OCI-LY7 (cell line): ENCODE data around the gene TRIM54. TPM values are rescaled to one million over a fixed set of nuclear protein-coding genes. Genes with fewer than 3 reads are reported as not detected.

Experiments used
- BruUV-seq: library from RNA; stranded (reverse); fragments of 400-500 nt; replicated peaks from 2 replicates; lab custom pipeline; 2021; lab: Mats Ljungman, UMichigan
- CTCF ChIA-PET: fragments of 300-600 bp; sonication (Branson Sonifier 250); formaldehyde crosslinking; loops from one replicate; lab custom pipeline; 2022; ENCODE audit warnings: antibody characterized with exemption; ENCODE audit not compliant: unreplicated experiment; lab: Charles Lee
- POLR2A ChIA-PET: fragments of 300-600 bp; sonication (Branson Sonifier 250); formaldehyde crosslinking; loops from one replicate; lab custom pipeline; 2022; ENCODE audit warnings: antibody characterized with exemption; lab: Charles Lee
- DNase-seq: peaks from one replicate; pipeline ENCODE4 v3.0.0-alpha.2; 2015; ENCODE audit warnings: low spot score
- H2AFZ ChIP-seq: fragments of 200-600 bp; sonication (generic), shearing (Covaris generic); 2 replicates; pipeline ENCODE4 v1.6.1; 2014; ENCODE audit warnings: mild to moderate bottlenecking, antibody characterized with exemption, low read length, moderate library complexity
- H3K27ac ChIP-seq: fragments of 200-600 bp; sonication (generic); 2 replicates; pipeline ENCODE4 v1.5.1; 2014; ENCODE audit warnings: mixed run types, low read depth, mild to moderate bottlenecking, moderate library complexity, low read length, inconsistent platforms; ENCODE audit not compliant: poor library complexity, severe bottlenecking
- H3K36me3 ChIP-seq: fragments of 200-600 bp; sonication (generic); 2 replicates; pipeline ENCODE4 v1.6.1; 2014; ENCODE audit warnings: mild to moderate bottlenecking, antibody characterized with exemption, low read length, moderate library complexity, mixed read lengths; ENCODE audit not compliant: insufficient read depth
- H3K4me1 ChIP-seq: fragments of 200-600 bp; sonication (generic); 2 replicates; pipeline ENCODE4 v1.5.1; 2014; ENCODE audit warnings: mild to moderate bottlenecking, low read length; ENCODE audit not compliant: insufficient read depth, poor library complexity, severe bottlenecking
- H3K4me2 ChIP-seq: fragments of 200-600 bp; sonication (generic); 2 replicates; pipeline ENCODE4 v1.6.1; 2014; ENCODE audit warnings: mild to moderate bottlenecking, low read length
- H3K4me3 ChIP-seq: fragments of 200-600 bp; sonication (generic); 2 replicates; pipeline ENCODE4 v1.5.1; 2014; ENCODE audit warnings: mild to moderate bottlenecking, low read depth, low read length; ENCODE audit not compliant: poor library complexity, severe bottlenecking
- H3K79me2 ChIP-seq: fragments of 200-600 bp; sonication (generic); 2 replicates; pipeline ENCODE4 v1.6.1; 2016; ENCODE audit warnings: low read depth, mild to moderate bottlenecking, low read length, moderate library complexity, mixed read lengths; ENCODE audit not compliant: insufficient read depth
- H3K9me2 ChIP-seq: fragments of 200-600 bp; sonication (generic); 2 replicates; pipeline ENCODE4 v1.6.1; 2016; ENCODE audit warnings: mild to moderate bottlenecking, low read length, mixed read lengths; ENCODE audit not compliant: insufficient read depth
- H3K9me3 ChIP-seq: fragments of 200-600 bp; sonication (generic); 2 replicates; pipeline ENCODE4 v1.6.1; 2014; ENCODE audit warnings: mild to moderate bottlenecking, mixed run types, low read length, mixed read lengths
- H4K20me1 ChIP-seq: fragments of 200-600 bp; sonication (generic); 2 replicates; pipeline ENCODE4 v1.6.1; 2014; ENCODE audit warnings: mild to moderate bottlenecking, antibody characterized with exemption, low read length, moderate library complexity, mixed read lengths; ENCODE audit not compliant: insufficient read depth
- CTCF ChIP-seq: fragments of 200-600 bp; sonication (generic); conservative IDR thresholded peaks from 2 replicates; pipeline ENCODE4 v1.5.1; 2014; ENCODE audit warnings: mild to moderate bottlenecking, antibody characterized with exemption, low read length, moderate library complexity, mixed read lengths
- EZH2phosphoT487 ChIP-seq: fragments of 200-600 bp; sonication (generic); IDR thresholded peaks from 2 replicates; pipeline ENCODE4 v1.6.1; 2018; ENCODE audit warnings: low read depth, borderline replicate concordance, mild to moderate bottlenecking, mixed run types, antibody characterized with exemption, low read length, moderate library complexity, mixed read lengths
- intact Hi-C: fragments of 100-400 bp; cut with micrococcal nuclease; formaldehyde crosslinking; loops from one replicate; pipeline ENCODE4 v1.10.0; 2022; ENCODE audit not compliant: unreplicated experiment
- total RNA-seq, 2 experiments: library from RNA; depleted of rRNA in 1 of 2; stranded (reverse); fragments of >200 nt in 1 of 2; shearing (Covaris generic) in 1 of 2; gene quantifications; 2 replicates each; pipeline ENCODE4 v1.2.3, GENCODE V29; 2014 to 2022

Gene TRIM54
- total RNA-seq, 2 experiments from 2014 or later = 6.4 to 18.8 TPM

DNA sequence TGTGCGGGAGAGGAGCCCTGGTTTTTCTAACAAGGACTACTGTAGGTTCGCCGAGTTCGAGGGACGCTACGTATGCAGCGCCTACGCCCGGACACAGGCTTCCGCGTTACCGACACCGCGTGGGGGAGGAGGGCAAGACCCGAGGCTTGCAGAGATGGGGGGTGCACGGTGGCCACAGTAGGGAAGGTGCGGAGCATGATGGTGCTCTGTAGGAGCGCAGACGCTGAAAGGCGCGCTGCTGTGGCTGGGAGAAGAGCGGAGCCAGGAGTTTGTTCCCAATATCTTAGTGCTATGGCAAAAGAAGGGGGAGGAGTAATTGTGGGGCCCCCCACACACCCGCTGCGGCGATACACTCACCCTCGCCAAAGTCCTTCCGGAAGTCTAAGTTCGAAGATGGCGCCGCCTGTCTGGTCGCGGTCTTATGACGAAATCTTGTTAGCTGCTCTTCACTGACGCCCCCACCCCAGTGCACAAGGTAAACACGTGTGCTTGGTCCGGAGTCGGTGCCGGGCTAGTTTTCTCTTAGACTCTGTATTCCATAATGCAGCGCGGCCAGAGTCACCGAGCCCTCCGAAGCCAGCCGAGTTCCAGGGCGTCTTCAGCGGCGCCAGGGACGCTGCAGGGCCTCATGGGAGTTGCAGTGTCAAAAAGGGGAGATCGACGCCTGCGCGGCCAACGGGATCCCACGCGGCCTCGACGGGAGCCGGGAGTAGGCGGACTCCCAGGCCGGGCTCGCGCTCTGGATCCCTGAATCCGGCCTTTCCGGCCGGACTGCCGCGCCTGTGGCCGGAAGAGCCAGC lies 74.4 kb downstream of the TRIM54 start, which contains the start of gene GTF3C2:
Gene GTF3C2 (minus strand): TSS at position 383 of the 800 bp plus-strand sequence. CDS start 13,210 bp downstream, outside the sequence.
- intact Hi-C loops = loop anchor here (1.0 to 5.0 kb wide), 4 partner anchors 14 to 306 kb away; partner anchors contain the start of genes AGBL5, ATRAID, EIF2B4 and MPV17
- BruUV-seq = no TSS peak
- peak within 1 kb of the TSS; percentile 77 for H3K4me3 ChIP-seq

More for the DNA sequence above, 74.4 kb downstream of the TRIM54 start, which contains the start of gene GTF3C2:
- Histone ChIP-seq H4K20me1 (0 out of 2 replicates have a peak, but pooled peaks cover 4% of the 10 kb centered on the region), H3K9me2 (no peaks in the 10 kb centered on the region), H3K79me2 (peaks cover 66% of the 10 kb centered on the region), H3K36me3 (peaks cover 19% of the 10 kb centered on the region), H3K4me1 (peaks cover 29% of the 10 kb centered on the region), H3K9me3 (no peaks in the 10 kb centered on the region), H3K4me2 (peak within 1 kb of the TSS; percentile 97), H2AFZ (peak within 1 kb of the TSS; percentile 77), H3K27ac (peak within 1 kb of the TSS; percentile 88)
- peak; percentile 99 for DNase-seq
- TF ChIP-seq EZH2phosphoT487 (no peak), CTCF (no peak)
- ChIA-PET POLR2A (interaction anchor here (0.6 to 1.9 kb wide), 6 partner anchors 13 to 271 kb away, joined by 3 to 10 read pairs (median 4); partner anchors contain the start of gene EIF2B4), CTCF (interaction anchor here (1.2 kb wide), 1 partner anchor 38 kb away, joined by 3 read pairs; no protein-coding TSS in a partner anchor)

Other genes with a start within 250 kb of the TRIM54 start
- gene TMEM214, start 249.5 kb upstream of the TRIM54 start, total RNA-seq (2014; rRNA removed; shearing (Covaris generic)) = 32.0 and 32.6 TPM in 2 replicates
- 78.6 and 79.3 TPM in 2 replicates for gene TMEM214, start 249.5 kb upstream of the TRIM54 start, total RNA-seq (2022)
- gene AGBL5, start 230.8 kb upstream of the TRIM54 start, total RNA-seq (2014; rRNA removed; shearing (Covaris generic)) = 34.3 and 37.4 TPM in 2 replicates
- 42.0 and 51.8 TPM in 2 replicates for gene AGBL5, start 230.8 kb upstream of the TRIM54 start, total RNA-seq (2022)
- gene OST4, start 210.8 kb upstream of the TRIM54 start, total RNA-seq (2014; rRNA removed; shearing (Covaris generic)) = 147 and 214 TPM in 2 replicates
- 253 and 267 TPM in 2 replicates for gene OST4, start 210.8 kb upstream of the TRIM54 start, total RNA-seq (2022)
- 2.7 and 3.2 TPM in 2 replicates for gene EMILIN1, start 203.8 kb upstream of the TRIM54 start, total RNA-seq (2014; rRNA removed; shearing (Covaris generic))
- 1.6 and 2.2 TPM in 2 replicates for gene EMILIN1, start 203.8 kb upstream of the TRIM54 start, total RNA-seq (2022)
- 9.7 and 14.0 TPM in 2 replicates for gene KHK, start 195.7 kb upstream of the TRIM54 start, total RNA-seq (2014; rRNA removed; shearing (Covaris generic))
- 17.9 and 19.7 TPM in 2 replicates for gene KHK, start 195.7 kb upstream of the TRIM54 start, total RNA-seq (2022)
- not detected in 2 replicates for gene CGREF1, start 163.3 kb upstream of the TRIM54 start, total RNA-seq (2014; rRNA removed; shearing (Covaris generic))
- gene CGREF1, start 163.3 kb upstream of the TRIM54 start, total RNA-seq (2022) = not detected in 2 replicates
- gene ABHD1, start 158.6 kb upstream of the TRIM54 start, total RNA-seq (2014; rRNA removed; shearing (Covaris generic)) = not detected in 2 replicates
- not detected in 2 replicates for gene ABHD1, start 158.6 kb upstream of the TRIM54 start, total RNA-seq (2022)
- gene PREB, start 147.8 kb upstream of the TRIM54 start, total RNA-seq (2014; rRNA removed; shearing (Covaris generic)) = 113 and 116 TPM in 2 replicates
- 96.8 and 106 TPM in 2 replicates for gene PREB, start 147.8 kb upstream of the TRIM54 start, total RNA-seq (2022)
- gene PRR30, start 143.0 kb upstream of the TRIM54 start, total RNA-seq (2014; rRNA removed; shearing (Covaris generic)) = not detected in 2 replicates
- not detected in 2 replicates for gene PRR30, start 143.0 kb upstream of the TRIM54 start, total RNA-seq (2022)
- not detected in 2 replicates for gene TCF23, start 133.4 kb upstream of the TRIM54 start, total RNA-seq (2014; rRNA removed; shearing (Covaris generic))
- gene TCF23, start 133.4 kb upstream of the TRIM54 start, total RNA-seq (2022) = 0.25 TPM in 1 of 2 replicates, not detected in the other
- 75.4 and 93.3 TPM in 2 replicates for gene ATRAID, start 70.4 kb upstream of the TRIM54 start, total RNA-seq (2014; rRNA removed; shearing (Covaris generic))
- gene ATRAID, start 70.4 kb upstream of the TRIM54 start, total RNA-seq (2022) = 92.7 and 92.8 TPM in 2 replicates
- gene SLC5A6, start 70.2 kb upstream of the TRIM54 start, total RNA-seq (2014; rRNA removed; shearing (Covaris generic)) = 50.1 and 55.5 TPM in 2 replicates
- gene SLC5A6, start 70.2 kb upstream of the TRIM54 start, total RNA-seq (2022) = 47.9 and 60.1 TPM in 2 replicates
- gene CAD, start 65.1 kb upstream of the TRIM54 start, total RNA-seq (2014; rRNA removed; shearing (Covaris generic)) = 118 and 132 TPM in 2 replicates
- gene CAD, start 65.1 kb upstream of the TRIM54 start, total RNA-seq (2022) = 166 and 173 TPM in 2 replicates
- gene SLC30A3, start 19.4 kb upstream of the TRIM54 start, total RNA-seq (2014; rRNA removed; shearing (Covaris generic)) = 14.0 and 23.3 TPM in 2 replicates
- 61.0 and 71.6 TPM in 2 replicates for gene SLC30A3, start 19.4 kb upstream of the TRIM54 start, total RNA-seq (2022)
- 2.7 and 4.7 TPM in 2 replicates for gene DNAJC5G, start 7.0 kb upstream of the TRIM54 start, total RNA-seq (2014; rRNA removed; shearing (Covaris generic))
- gene DNAJC5G, start 7.0 kb upstream of the TRIM54 start, total RNA-seq (2022) = 18.1 and 18.2 TPM in 2 replicates
- gene UCN, start 26.0 kb downstream of the TRIM54 start, total RNA-seq (2014; rRNA removed; shearing (Covaris generic)) = 5.9 and 6.4 TPM in 2 replicates
- gene UCN, start 26.0 kb downstream of the TRIM54 start, total RNA-seq (2022) = 7.2 and 8.5 TPM in 2 replicates
- gene MPV17, start 40.7 kb downstream of the TRIM54 start, total RNA-seq (2014; rRNA removed; shearing (Covaris generic)) = 54.1 and 63.9 TPM in 2 replicates
- 98.0 and 109 TPM in 2 replicates for gene MPV17, start 40.7 kb downstream of the TRIM54 start, total RNA-seq (2022)
- gene GTF3C2, start 74.3 kb downstream of the TRIM54 start, total RNA-seq (2014; rRNA removed; shearing (Covaris generic)) = 54.2 and 56.9 TPM in 2 replicates
- gene GTF3C2, start 74.3 kb downstream of the TRIM54 start, total RNA-seq (2022) = 70.3 and 77.7 TPM in 2 replicates
- 23.9 and 27.0 TPM in 2 replicates for gene EIF2B4, start 87.9 kb downstream of the TRIM54 start, total RNA-seq (2014; rRNA removed; shearing (Covaris generic))
- 32.9 and 33.1 TPM in 2 replicates for gene EIF2B4, start 87.9 kb downstream of the TRIM54 start, total RNA-seq (2022)
- 63.1 and 66.0 TPM in 2 replicates for gene SNX17, start 88.2 kb downstream of the TRIM54 start, total RNA-seq (2014; rRNA removed; shearing (Covaris generic))
- gene SNX17, start 88.2 kb downstream of the TRIM54 start, total RNA-seq (2022) = 86.8 and 97.4 TPM in 2 replicates
- gene ZNF513, start 98.3 kb downstream of the TRIM54 start, total RNA-seq (2014; rRNA removed; shearing (Covaris generic)) = 9.0 and 10.0 TPM in 2 replicates
- 9.7 and 10.9 TPM in 2 replicates for gene ZNF513, start 98.3 kb downstream of the TRIM54 start, total RNA-seq (2022)
- gene PPM1G, start 127.2 kb downstream of the TRIM54 start, total RNA-seq (2014; rRNA removed; shearing (Covaris generic)) = 101 and 113 TPM in 2 replicates
- gene PPM1G, start 127.2 kb downstream of the TRIM54 start, total RNA-seq (2022) = 138 and 147 TPM in 2 replicates
- gene NRBP1, start 146.2 kb downstream of the TRIM54 start, total RNA-seq (2014; rRNA removed; shearing (Covaris generic)) = 27.9 and 28.5 TPM in 2 replicates
- 46.0 and 48.5 TPM in 2 replicates for gene NRBP1, start 146.2 kb downstream of the TRIM54 start, total RNA-seq (2022)
- 1.9 and 10.9 TPM in 2 replicates for gene KRTCAP3, start 160.0 kb downstream of the TRIM54 start, total RNA-seq (2014; rRNA removed; shearing (Covaris generic))
- gene KRTCAP3, start 160.0 kb downstream of the TRIM54 start, total RNA-seq (2022) = 6.9 and 8.3 TPM in 2 replicates
- 20.4 and 26.8 TPM in 2 replicates for gene IFT172, start 207.3 kb downstream of the TRIM54 start, total RNA-seq (2014; rRNA removed; shearing (Covaris generic))
- 13.7 and 13.9 TPM in 2 replicates for gene IFT172, start 207.3 kb downstream of the TRIM54 start, total RNA-seq (2022)
- gene FNDC4, start 212.8 kb downstream of the TRIM54 start, total RNA-seq (2014; rRNA removed; shearing (Covaris generic)) = not detected in 2 replicates
- gene FNDC4, start 212.8 kb downstream of the TRIM54 start, total RNA-seq (2022) = not detected in 2 replicates
- not detected in 2 replicates for gene GCKR, start 214.4 kb downstream of the TRIM54 start, total RNA-seq (2014; rRNA removed; shearing (Covaris generic))
- gene GCKR, start 214.4 kb downstream of the TRIM54 start, total RNA-seq (2022) = not detected in 2 replicates